Retina (tissue), 1 donor: Measurements from ENCODE around the gene HELZ.
"Not testable (repeated sequence)": the region's sequence is repeated elsewhere in the genome, so short reads cannot be mapped to it uniquely, and the experiment has no call there.

Experiments
- DNase-seq: peaks from one replicate; pipeline ENCODE4 v3.0.0-alpha.2; 2016

HELZ gene

DNA sequence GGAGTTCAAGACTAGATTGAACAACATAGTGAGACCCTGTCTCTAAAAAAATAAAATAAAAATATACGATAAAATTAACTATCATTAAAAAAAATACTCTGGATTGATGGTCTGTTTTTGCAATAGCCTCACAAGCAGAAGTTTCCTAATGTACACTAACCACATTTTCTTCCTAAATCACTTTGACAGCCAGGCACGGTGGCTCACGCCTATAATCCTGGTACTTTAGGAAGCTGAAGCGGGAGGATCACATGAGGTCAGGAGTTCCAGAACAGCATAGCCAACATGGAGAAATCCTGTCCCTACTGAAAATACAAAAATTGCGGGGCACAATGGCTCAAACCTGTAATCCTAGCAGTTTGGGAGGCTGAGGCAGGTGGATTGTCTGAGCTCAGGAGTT is 64.7 kb downstream of the HELZ start:
- no peak for DNase-seq

DNA sequence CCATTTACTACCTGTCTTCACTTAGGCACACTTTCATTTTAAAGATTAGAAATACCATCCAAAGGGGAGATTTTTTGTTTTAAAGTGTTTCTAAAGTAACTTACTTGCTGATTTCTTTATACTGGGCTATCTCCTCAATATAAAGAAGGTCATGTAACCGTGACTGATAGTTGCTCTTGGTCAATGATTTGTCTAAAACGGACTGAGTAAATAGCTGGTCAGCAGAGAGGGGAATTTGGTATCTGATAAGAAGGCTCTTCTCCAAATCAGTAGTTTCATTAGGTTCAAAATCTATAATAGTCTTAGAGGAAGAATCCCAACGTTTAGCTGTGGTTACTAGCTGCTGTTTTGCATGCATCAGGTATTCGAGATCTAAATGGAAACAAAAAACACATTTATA is 66.4 kb downstream of the HELZ start:
- no peak for DNase-seq

GRCh38 chr17:67177732-67178131 is 67.3 kb downstream of the HELZ start:
- DNase-seq: no peak

DNA sequence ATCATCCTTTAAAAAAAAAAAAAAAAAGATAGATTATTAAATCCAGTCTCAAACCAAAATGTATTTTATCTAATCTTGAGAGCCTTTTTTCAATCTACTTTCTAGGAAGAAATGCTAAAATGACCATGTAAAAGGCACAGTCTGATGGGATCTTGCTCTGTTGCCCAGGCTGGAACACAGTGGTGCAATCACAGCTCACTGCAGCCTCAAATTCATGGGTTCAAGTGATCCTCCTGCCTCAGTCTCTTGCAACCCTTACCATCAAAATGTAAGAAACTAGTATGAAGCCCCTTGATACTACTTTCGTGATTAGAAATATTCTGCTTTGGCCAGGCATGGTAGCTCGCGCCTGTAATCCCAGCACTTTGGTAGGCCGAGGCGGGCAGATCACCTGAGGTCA is 70.8 kb downstream of the HELZ start:
- no peak for DNase-seq

- DNase-seq: no peak
Measured at GRCh38 chr17:67171560-67171959, 73.4 kb downstream of the HELZ start.

DNA sequence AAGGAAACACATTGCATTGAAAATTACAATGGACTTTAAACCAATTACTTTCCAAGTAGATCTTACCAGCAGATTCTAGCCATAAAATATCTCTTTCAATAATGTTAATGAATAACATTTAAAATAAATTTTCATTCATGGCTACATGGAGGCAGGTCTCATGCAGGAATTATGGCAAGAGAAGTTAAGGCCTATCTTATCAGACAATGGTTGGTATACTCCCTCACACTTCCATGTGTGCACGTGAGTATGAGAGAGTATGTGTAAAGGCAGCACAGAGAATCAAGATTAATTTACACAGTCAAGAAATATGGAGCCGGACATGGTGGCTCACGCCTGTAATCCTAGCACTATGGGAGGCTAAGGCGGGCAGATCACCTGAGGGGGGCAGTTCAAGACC is 76.5 kb downstream of the HELZ start:
- no peak for DNase-seq

DNA sequence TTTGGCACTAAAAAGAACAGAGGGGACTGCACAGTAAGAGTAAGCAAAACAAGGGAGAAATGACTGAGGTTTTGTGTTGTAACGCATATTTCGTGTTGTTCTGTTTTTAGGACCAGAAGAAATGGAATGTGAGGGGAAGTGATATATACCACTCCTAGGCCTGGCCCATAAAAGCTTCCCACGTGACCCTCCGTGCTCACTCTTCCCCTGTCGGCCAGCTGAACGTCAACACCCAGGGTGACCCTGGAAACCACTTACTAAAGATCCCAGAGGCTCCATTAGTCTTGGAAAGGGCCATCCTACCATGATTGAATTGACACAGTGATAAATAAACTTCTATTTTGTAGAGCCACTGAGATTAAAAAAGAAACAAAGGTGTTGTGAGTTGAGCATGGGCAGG is 79.8 kb downstream of the HELZ start:
- DNase-seq: no peak

DNA sequence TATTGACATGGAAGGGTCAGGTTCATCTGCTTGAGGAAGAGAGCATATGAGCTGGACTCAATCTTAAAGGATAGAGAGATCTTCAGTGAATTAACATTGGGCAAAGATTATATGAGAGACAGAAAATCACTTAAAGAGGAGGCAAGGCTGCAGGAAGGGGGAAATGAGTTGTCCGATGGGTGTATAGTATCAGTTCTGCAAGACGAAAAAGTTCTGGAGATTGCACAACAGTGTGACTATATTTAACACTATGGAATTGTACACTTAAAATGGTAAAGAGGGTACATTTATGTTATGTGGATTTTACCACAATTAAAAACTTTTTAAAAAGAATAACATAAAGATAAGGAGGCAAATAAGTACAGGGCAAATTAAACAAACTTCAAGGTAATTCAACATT is 80.7 kb downstream of the HELZ start:
- no peak for DNase-seq

DNA sequence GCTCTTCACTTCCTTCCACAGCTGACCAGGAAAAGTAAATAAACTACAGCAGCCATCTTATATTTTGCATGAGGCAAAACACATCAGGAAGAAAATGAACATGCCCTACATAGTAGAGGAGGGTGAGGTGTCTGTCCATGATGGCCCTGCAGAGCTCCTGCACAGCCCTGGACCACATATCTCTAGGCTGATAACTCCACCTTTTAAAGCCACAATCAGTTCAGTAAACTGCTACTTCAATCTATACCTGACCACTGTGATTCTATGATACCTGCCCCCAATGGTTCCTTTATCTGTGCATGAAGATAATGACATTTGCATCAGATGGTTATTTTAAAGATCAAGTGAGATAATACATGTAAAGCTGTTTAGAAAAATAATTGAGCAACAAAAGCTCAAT is 82.2 kb downstream of the HELZ start:
- DNase-seq: no peak

DNA sequence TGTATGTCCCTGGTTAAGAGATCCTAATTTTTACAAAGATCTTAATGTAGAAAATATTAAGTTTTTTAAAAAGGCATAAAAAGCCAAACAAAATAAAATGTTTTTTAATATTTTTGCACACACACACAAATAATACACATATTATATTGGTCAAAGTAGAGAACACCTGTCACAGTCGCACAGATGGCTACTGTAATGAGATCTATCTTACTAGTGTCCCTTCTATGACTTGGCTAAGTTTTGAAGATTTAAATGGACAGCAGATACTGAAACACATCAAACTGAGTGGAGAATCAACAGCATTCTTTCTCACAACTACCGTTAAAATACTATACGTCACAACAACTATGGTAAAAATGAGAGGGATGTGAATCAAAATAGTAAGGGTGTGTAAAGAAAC is 83.4 kb downstream of the HELZ start:
- no peak for DNase-seq

GRCh38 chr17:67160791-67161190 is 84.2 kb downstream of the HELZ start:
- DNase-seq: no peak

DNA sequence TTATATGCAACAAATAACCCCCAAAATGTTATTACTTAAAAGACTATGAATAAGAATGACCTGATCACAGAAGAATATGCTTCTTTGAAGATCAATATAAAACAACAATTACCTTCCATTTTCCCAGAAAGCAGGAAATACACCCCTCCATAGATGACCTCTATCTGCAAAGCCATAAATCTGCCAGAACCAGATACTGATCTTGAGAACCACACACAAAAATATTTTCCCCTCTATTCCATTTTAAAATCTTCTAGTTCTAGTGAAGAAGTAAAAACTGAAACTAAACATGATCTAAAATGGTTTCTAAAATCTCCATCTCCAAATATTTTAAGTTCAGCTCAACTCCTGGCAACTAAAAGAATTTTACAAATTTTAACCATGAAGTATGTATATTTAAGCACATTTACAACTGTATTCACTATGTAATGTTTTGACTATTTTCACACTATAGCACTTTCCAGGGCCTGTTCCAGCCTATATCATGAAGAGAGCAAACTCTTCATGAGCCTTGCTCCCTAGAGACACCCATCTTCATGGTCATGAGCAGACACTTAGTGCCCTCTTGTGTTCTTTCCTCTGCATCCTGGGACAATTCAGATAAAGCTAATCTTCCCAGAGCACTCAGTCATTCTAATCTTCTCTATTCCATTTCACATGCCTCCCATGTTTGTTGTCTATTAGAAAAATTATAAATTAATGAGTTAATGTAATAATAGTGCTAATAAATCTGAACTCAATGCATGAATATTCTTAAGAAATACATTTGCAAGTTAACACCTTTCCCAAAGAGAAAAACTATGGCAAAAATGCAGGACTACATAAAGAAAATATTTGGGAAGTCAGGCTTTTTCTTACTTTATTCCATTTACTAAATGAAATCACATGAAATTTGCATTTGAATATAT is 87.0 kb downstream of the HELZ start:
- peak; percentile 15 for DNase-seq

DNA sequence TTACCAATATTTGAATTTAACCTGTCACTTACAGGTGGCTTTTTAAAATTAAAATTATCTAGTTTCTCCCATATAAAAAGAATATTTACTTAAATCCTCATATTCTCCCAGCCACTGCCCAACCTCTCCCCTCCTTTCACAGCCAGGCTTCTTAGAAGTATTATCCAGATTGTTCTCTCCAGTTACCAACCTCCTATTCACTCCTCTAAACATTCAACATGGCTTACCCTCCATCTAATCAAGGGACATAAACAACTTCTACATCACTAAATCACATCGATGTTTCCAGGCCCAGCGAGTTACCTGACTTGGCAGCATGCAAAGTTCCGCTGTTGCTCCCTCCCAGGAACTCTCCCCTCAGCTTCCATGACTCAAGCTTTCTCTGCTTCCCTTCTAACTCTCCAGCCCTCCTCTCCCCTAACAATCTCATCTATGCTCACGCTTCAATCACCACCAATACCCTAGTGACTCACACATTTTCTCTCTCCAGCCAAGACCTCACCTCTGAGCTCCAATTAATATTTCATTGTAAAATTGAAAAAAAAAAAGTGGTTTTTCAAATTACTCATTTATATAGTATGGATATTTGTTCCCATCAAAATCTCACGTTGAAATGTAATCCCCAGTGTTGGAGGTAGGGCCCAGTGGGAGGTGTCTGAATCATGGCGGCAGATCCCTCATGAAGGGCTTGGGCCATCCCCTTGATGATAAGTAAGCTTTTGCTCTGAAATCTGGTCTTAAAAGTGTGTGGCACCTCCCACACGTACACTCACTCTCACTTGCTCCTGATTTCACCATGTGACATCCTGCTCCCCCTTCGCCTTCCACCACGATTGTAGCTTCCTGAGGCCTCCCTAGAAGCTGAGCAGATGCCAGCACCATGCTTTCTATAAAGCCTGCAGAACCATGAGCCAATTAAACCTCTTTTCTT is 88.5 kb downstream of the HELZ start:
- no peak for DNase-seq

DNA sequence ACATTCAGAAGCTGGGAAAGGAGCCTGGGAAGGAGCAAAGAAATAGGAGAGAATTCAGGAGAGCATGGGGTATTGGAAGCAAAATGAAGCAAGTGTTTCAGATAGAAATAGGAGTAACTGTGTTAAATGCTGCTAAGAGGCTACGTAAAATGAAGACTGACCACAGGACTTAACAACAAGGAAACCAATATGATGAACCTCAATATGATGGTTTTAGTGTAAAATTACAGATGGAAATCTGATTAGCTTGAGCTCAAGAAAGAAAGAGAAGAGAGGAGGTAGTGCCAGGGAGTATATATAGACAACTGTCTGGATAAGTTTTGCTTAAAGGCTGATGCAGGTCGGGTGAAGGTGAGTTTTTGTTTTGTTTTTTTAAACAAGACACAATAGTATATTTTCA is 92.2 kb downstream of the HELZ start:
- DNase-seq: no peak

DNA sequence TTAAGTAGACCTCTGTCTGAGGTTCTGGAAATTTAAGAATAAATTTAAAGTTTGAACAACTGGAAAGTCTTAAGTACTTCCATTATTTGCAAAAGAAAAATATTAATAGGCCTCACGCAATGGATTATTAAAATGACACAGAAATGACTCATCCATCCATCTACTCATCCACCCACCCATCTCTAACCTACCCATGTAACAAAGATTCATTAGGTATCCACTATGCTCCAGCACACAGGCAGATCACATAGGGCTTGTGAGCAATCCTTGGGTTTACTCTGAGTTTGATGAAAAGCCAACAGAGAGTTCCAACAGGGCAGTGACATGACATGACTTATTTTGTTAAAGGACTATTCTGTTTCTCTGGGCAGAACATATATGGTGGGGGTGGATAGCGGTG is 93.3 kb downstream of the HELZ start:
- DNase-seq: no peak

GRCh38 chr17:67150826-67151225 is 94.2 kb downstream of the HELZ start:
- DNase-seq: no peak

DNA sequence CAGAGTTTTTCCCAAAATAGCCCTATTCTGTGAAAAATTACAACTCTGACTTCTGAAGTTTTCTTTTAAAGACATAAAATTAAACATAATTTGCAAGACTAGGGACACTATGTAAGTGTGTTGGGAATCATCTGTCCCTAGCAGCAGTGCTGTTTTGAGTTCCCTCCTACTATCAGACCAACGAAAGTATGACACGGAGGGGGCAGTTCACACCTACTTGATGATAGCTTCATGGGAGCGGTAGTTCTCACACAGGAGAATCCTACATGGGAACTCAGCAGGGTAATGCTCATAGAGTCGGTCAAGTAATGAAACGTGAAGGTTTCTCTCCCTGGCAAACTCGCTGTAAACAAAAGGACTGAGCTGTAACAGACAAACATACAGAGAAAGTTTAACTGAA is 96.6 kb downstream of the HELZ start:
- DNase-seq: no peak

GRCh38 chr17:67145183-67145805 is 99.7 kb downstream of the HELZ start:
- no peak for DNase-seq

- no peak for DNase-seq
Measured at GRCh38 chr17:67143318-67143717, 101.7 kb downstream of the HELZ start.

GRCh38 chr17:67142030-67142429 is 103.0 kb downstream of the HELZ start:
- not testable (repeated sequence) for DNase-seq

DNA sequence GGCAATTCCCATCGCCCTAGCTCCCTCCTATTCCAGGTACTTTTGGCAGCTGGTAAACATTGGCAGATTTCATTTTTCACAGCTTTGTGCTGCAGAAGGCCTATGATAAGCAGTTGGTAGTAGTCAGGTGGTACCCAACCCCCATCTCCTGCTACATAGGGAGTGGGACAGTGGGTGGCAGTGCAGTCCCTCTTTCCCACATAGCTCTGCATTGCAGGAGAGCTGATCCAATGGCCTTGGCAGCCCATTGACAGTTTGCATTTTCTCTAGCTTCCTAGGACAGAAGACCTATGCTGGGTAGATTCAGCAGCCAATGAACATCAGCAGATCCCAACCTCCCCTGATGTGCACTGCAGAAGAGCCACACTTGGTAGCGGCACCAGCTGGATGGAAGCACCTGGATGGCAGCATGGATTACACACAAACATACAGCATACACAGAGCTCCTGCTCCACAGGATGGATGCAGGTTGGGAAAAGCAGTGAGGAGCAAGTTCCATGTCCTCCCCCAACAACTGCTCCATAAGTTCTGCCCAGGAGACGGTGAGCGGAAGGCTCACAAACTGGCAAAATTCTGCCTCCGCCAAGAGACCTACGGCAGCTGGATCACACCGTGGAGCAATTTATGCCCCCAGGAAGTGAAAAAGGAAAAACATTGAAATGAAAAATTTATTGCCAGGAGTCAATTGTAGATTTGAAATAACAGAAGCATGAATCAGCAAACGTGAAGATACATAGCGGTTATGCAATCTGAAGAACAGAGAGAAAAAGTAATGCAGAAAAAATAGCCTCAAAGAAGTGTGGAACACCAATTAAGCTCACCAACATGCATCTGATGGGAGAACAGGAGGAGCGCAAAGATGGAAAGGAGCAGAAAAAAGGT is 105.0 kb downstream of the HELZ start:
- no peak for DNase-seq

DNA sequence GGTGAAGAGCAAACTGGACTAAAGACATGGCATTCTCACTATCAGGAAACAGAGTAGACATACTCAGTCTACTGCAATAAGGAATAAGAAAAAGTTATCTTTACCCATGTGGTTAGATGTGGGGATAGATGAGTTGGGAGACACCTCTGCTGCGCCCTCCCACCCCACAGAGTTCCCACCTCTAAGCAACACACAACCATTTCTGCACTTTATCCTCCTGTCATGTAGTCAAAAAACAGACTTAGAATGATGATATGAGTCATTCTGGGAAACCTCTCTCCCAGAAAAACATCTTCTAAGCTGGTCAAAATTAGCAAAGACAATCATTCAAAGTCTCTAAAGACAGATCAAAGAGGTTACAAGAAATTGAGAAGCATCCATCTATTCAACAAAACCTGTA is 105.7 kb downstream of the HELZ start:
- no peak for DNase-seq
